HepG2 (cell line): ENCODE measurements around the gene UGT1A3. TPM values are rescaled to one million over a fixed set of nuclear protein-coding genes. Genes with fewer than 3 reads are reported as not detected.

Experiments
- DR1 ChIP-seq: sonication (generic); formaldehyde crosslinking; IDR thresholded peaks from 2 replicates; pipeline ENCODE4 v1.8.0; 2021; ENCODE audit warnings: mild to moderate bottlenecking, missing genetic modification reagents, inconsistent platforms
- HNRNPH1 ChIP-seq: fragments of 200-400 bp; formaldehyde crosslinking; optimal IDR thresholded peaks from 2 replicates; pipeline ENCODE3; 2017; ENCODE audit warnings: mild to moderate bottlenecking, low read depth, low read length
- KLF16 ChIP-seq, 2 experiments: sonication (generic) in 1 of 2; formaldehyde crosslinking in 1 of 2; IDR thresholded peaks; 2 replicates each; pipeline versions ENCODE4 v1.6.1 to v1.8.0; 2016 to 2023; ENCODE audit warnings: missing genetic modification reagents in 2 of 2, missing compliant biosample characterization in 1 of 2
- MTF1 ChIP-seq: sonication (generic); formaldehyde crosslinking; IDR thresholded peaks from 2 replicates; pipeline ENCODE4 v1.5.0; 2020; ENCODE audit warnings: missing genetic modification reagents
- RCOR2 ChIP-seq: IDR thresholded peaks from 2 replicates; pipeline ENCODE4 v1.6.1; 2016; ENCODE audit warnings: missing biosample characterization, missing genetic modification reagents
- SIN3A ChIP-seq: IDR thresholded peaks from 2 replicates; pipeline ENCODE4 v1.6.1; 2011; ENCODE audit warnings: low read depth, mild to moderate bottlenecking, control low read depth, low read length, borderline replicate concordance
- SMC3 ChIP-seq: IDR thresholded peaks from 2 replicates; pipeline ENCODE4 v1.6.1; 2011; ENCODE audit warnings: low read length, improper control_type of control experiment
- SUZ12 ChIP-seq: fragments of 150-350 bp; IDR thresholded peaks from 2 replicates; pipeline ENCODE4 v1.6.1; 2014; ENCODE audit warnings: low read depth, low read length
- TOE1 ChIP-seq: sonication (generic); formaldehyde crosslinking; IDR thresholded peaks from 2 replicates; pipeline ENCODE4 v1.4.0; 2020; ENCODE audit warnings: mild to moderate bottlenecking, missing genetic modification reagents
- ZMYM2 ChIP-seq: sonication (generic); formaldehyde crosslinking; IDR thresholded peaks from 2 replicates; pipeline ENCODE4 v1.8.0; 2022; ENCODE audit warnings: mild to moderate bottlenecking, missing genetic modification reagents
- ZNF331 ChIP-seq: sonication (generic); formaldehyde crosslinking; IDR thresholded peaks from 2 replicates; pipeline ENCODE4 v1.4.0; 2020; ENCODE audit warnings: missing genetic modification reagents
- ZNF367 ChIP-seq: sonication (generic); formaldehyde crosslinking; IDR thresholded peaks from 2 replicates; pipeline ENCODE4 v1.4.0; 2020; ENCODE audit warnings: missing genetic modification reagents, borderline replicate concordance
- ZNF777 ChIP-seq: sonication (generic); formaldehyde crosslinking; IDR thresholded peaks from 2 replicates; pipeline ENCODE4 v1.4.0; 2020; ENCODE audit warnings: missing genetic modification reagents
- ZNF839 ChIP-seq: sonication (generic); formaldehyde crosslinking; IDR thresholded peaks from 2 replicates; pipeline ENCODE4 v1.4.0; 2020; ENCODE audit warnings: missing genetic modification reagents, mild to moderate bottlenecking, borderline replicate concordance
- polyA plus RNA-seq, 8 experiments: library from polyadenylated mRNA; depleted of rRNA in 3 of 8; stranded (reverse) in 7 of 8; unstranded in 1 of 8; fragments of >200 nt; fragmentation: Illumina TruSeq in 4 of 8; extraction: Trizol in 4 of 8; gene quantifications; 2 replicates each; pipeline versions ENCODE4 v1.2.1 to v1.2.3, GENCODE V29; 2011 to 2016; ENCODE audit warnings: low read depth in 4 of 8, missing spikeins in 1 of 8, mixed read lengths in 1 of 8; ENCODE audit not compliant: insufficient read depth in 1 of 8
- total RNA-seq, 5 experiments: library from RNA; depleted of rRNA; stranded (reverse); fragments of >200 nt; fragmentation: Illumina TruSeq; extraction: Trizol; gene quantifications; 2 replicates each; pipeline ENCODE4 v1.2.3, GENCODE V29; 2016; ENCODE audit warnings: low read depth in 1 of 5
- TF ChIP-seq, protein P1 (sequence below): IDR thresholded peaks from 2 replicates; pipeline ENCODE4 v1.6.1; 2016; ENCODE audit warnings: low read depth, control low read depth
- TF ChIP-seq, protein P2 (sequence below): sonication (generic); formaldehyde crosslinking; IDR thresholded peaks from 2 replicates; pipeline ENCODE4 v1.5.1; 2020; ENCODE audit warnings: mild to moderate bottlenecking, missing genetic modification reagents, moderate library complexity
- TF ChIP-seq, protein P3 (sequence below): sonication (generic); formaldehyde crosslinking; IDR thresholded peaks from 2 replicates; pipeline ENCODE4 v1.5.0; 2020; ENCODE audit warnings: mild to moderate bottlenecking, missing genetic modification reagents, borderline replicate concordance
- TF ChIP-seq, protein P4 (sequence below): sonication (generic); formaldehyde crosslinking; IDR thresholded peaks from 2 replicates; pipeline ENCODE4 v1.9.0; 2022; ENCODE audit warnings: missing genetic modification reagents, mild to moderate bottlenecking, borderline replicate concordance

UGT1A3 gene
- total and polyA plus RNA-seq, 2 of the 13 experiments (the other 11 are each of a cell fraction or from before 2014, with no cell fraction given): not detected

DNA sequence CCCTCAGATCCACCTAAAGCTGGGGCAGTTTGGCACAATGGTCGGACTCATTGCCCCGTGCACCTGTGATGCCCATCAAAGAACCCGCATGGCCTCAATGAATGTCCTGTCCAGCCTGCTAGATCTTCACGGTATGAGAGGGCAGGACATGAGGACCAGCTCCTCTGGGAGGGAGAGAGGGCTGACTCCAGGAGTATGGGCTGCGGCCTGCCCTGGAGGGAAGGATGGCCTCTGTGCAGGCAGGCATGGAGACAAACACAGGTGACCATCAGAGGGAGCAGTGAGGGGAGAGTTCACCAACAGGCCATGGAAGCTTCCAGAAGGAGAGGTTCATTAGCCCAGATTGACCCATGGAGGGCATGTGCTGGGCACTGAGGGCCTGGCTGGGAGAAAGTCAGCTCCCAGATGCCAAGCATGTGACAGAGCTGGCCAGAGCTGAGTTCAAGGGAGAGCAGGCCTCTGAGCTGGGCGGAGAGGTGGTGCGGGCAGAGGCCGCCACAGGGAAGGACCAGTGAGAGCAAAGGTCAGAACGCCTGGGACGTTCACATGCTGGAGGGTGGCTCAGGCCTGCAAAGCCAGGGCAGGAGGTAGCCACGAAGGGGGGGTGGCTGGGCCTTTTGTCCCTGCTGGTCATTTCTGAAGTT lies 89.3 kb downstream of the UGT1A3 start (continued):
- no peak for TF ChIP-seq KLF16 (CRISPR knock-in tag; IDR thresholded peaks at IDR 0.05)
- no peak for TF ChIP-seq HNRNPH1
- TF ChIP-seq RCOR2 (CRISPR knock-in tag): no peak
- no peak for TF ChIP-seq ZNF839 (CRISPR knock-in tag)
- TF ChIP-seq, protein P1, sequence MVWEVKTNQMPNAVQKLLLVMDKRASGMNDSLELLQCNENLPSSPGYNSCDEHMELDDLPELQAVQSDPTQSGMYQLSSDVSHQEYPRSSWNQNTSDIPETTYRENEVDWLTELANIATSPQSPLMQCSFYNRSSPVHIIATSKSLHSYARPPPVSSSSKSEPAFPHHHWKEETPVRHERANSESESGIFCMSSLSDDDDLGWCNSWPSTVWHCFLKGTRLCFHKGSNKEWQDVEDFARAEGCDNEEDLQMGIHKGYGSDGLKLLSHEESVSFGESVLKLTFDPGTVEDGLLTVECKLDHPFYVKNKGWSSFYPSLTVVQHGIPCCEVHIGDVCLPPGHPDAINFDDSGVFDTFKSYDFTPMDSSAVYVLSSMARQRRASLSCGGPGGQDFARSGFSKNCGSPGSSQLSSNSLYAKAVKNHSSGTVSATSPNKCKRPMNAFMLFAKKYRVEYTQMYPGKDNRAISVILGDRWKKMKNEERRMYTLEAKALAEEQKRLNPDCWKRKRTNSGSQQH (CRISPR knock-in tag): no peak
- TF ChIP-seq, protein P2, sequence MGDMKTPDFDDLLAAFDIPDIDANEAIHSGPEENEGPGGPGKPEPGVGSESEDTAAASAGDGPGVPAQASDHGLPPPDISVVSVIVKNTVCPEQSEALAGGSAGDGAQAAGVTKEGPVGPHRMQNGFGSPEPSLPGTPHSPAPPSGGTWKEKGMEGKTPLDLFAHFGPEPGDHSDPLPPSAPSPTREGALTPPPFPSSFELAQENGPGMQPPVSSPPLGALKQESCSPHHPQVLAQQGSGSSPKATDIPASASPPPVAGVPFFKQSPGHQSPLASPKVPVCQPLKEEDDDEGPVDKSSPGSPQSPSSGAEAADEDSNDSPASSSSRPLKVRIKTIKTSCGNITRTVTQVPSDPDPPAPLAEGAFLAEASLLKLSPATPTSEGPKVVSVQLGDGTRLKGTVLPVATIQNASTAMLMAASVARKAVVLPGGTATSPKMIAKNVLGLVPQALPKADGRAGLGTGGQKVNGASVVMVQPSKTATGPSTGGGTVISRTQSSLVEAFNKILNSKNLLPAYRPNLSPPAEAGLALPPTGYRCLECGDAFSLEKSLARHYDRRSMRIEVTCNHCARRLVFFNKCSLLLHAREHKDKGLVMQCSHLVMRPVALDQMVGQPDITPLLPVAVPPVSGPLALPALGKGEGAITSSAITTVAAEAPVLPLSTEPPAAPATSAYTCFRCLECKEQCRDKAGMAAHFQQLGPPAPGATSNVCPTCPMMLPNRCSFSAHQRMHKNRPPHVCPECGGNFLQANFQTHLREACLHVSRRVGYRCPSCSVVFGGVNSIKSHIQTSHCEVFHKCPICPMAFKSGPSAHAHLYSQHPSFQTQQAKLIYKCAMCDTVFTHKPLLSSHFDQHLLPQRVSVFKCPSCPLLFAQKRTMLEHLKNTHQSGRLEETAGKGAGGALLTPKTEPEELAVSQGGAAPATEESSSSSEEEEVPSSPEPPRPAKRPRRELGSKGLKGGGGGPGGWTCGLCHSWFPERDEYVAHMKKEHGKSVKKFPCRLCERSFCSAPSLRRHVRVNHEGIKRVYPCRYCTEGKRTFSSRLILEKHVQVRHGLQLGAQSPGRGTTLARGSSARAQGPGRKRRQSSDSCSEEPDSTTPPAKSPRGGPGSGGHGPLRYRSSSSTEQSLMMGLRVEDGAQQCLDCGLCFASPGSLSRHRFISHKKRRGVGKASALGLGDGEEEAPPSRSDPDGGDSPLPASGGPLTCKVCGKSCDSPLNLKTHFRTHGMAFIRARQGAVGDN: peak; percentile 79
- TF ChIP-seq SUZ12: no peak
- no peak for TF ChIP-seq SMC3
- no peak for TF ChIP-seq SIN3A
- no peak for TF ChIP-seq MTF1
- no peak for TF ChIP-seq ZNF367 (CRISPR knock-in tag)
- TF ChIP-seq, protein P3, sequence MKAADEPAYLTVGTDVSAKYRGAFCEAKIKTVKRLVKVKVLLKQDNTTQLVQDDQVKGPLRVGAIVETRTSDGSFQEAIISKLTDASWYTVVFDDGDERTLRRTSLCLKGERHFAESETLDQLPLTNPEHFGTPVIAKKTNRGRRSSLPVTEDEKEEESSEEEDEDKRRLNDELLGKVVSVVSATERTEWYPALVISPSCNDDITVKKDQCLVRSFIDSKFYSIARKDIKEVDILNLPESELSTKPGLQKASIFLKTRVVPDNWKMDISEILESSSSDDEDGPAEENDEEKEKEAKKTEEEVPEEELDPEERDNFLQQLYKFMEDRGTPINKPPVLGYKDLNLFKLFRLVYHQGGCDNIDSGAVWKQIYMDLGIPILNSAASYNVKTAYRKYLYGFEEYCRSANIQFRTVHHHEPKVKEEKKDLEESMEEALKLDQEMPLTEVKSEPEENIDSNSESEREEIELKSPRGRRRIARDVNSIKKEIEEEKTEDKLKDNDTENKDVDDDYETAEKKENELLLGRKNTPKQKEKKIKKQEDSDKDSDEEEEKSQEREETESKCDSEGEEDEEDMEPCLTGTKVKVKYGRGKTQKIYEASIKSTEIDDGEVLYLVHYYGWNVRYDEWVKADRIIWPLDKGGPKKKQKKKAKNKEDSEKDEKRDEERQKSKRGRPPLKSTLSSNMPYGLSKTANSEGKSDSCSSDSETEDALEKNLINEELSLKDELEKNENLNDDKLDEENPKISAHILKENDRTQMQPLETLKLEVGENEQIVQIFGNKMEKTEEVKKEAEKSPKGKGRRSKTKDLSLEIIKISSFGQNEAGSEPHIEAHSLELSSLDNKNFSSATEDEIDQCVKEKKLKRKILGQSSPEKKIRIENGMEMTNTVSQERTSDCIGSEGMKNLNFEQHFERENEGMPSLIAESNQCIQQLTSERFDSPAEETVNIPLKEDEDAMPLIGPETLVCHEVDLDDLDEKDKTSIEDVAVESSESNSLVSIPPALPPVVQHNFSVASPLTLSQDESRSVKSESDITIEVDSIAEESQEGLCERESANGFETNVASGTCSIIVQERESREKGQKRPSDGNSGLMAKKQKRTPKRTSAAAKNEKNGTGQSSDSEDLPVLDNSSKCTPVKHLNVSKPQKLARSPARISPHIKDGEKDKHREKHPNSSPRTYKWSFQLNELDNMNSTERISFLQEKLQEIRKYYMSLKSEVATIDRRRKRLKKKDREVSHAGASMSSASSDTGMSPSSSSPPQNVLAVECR: 0 out of 2 replicates have a peak, but pooled peaks have one; percentile 6
- no peak for TF ChIP-seq ZNF777 (CRISPR knock-in tag)
- TF ChIP-seq ZNF331 (CRISPR knock-in tag): no peak
- TF ChIP-seq TOE1: no peak
- TF ChIP-seq DR1 (CRISPR knock-in tag): no peak
- TF ChIP-seq, protein P4, sequence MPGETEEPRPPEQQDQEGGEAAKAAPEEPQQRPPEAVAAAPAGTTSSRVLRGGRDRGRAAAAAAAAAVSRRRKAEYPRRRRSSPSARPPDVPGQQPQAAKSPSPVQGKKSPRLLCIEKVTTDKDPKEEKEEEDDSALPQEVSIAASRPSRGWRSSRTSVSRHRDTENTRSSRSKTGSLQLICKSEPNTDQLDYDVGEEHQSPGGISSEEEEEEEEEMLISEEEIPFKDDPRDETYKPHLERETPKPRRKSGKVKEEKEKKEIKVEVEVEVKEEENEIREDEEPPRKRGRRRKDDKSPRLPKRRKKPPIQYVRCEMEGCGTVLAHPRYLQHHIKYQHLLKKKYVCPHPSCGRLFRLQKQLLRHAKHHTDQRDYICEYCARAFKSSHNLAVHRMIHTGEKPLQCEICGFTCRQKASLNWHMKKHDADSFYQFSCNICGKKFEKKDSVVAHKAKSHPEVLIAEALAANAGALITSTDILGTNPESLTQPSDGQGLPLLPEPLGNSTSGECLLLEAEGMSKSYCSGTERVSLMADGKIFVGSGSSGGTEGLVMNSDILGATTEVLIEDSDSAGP (CRISPR knock-in tag): 0 out of 2 replicates have a peak, but pooled peaks have one; percentile 36
- TF ChIP-seq ZMYM2 (CRISPR knock-in tag): peak; percentile 66; the same call in 1 of the 2 replicates
